Suprapubic skin (tissue), 4 donors: Measurements from ENCODE around the gene TMEM91. TPM values are rescaled to one million over a fixed set of nuclear protein-coding genes. Genes with fewer than 3 reads are reported as not detected.
A peak's percentile ranks its signal among the peaks of the same experiment; 100 is the strongest.

Experiments
- DNase-seq, 2 donors: peaks; one replicate each; pipeline ENCODE4 v3.0.0-alpha.2; 2019; ENCODE audit warnings: low spot score in 2 of 2
- H3K27ac ChIP-seq: fragments of 200-600 bp; sonication (generic); one replicate; pipeline ENCODE4 v1.5.1; 2019
- H3K27me3 ChIP-seq: fragments of 200-600 bp; sonication (generic); one replicate; pipeline ENCODE4 v1.5.1; 2019
- H3K36me3 ChIP-seq: fragments of 200-600 bp; sonication (generic); one replicate; pipeline ENCODE4 v1.5.1; 2019
- H3K4me1 ChIP-seq: fragments of 200-600 bp; sonication (generic); one replicate; pipeline ENCODE4 v1.5.1; 2019
- H3K4me3 ChIP-seq: fragments of 200-600 bp; sonication (generic); one replicate; pipeline ENCODE4 v1.5.1; 2019; ENCODE audit warnings: mild to moderate bottlenecking
- H3K9me3 ChIP-seq: fragments of 200-600 bp; sonication (generic); one replicate; pipeline ENCODE4 v1.5.1; 2019
- CTCF ChIP-seq, 2 donors: fragments of 200-600 bp in 1 of 2; fragments of 450-650 bp in 1 of 2; sonication (generic) in 1 of 2; IDR thresholded peaks; one replicate each; pipeline ENCODE4 v1.5.1; 2016 to 2019; ENCODE audit warnings: antibody characterized with exemption in 2 of 2, mild to moderate bottlenecking in 1 of 2, moderate library complexity in 1 of 2
- EP300 ChIP-seq: sonication (generic); formaldehyde crosslinking; IDR thresholded peaks from one replicate; pipeline ENCODE4 v1.6.1; 2017; ENCODE audit warnings: antibody characterized with exemption
- POLR2A ChIP-seq, 2 donors: fragments of 450-650 bp; IDR thresholded peaks; one replicate each; pipeline ENCODE4 v1.6.1; 2017; ENCODE audit warnings: antibody characterized with exemption in 2 of 2, mild to moderate bottlenecking in 2 of 2, moderate library complexity in 2 of 2
- POLR2AphosphoS5 ChIP-seq, 3 donors: sonication (generic); formaldehyde crosslinking; IDR thresholded peaks; one replicate each; pipeline ENCODE4 v1.6.1; 2017; ENCODE audit warnings: antibody characterized with exemption in 3 of 3
- WGBS: methylation state at CpG from one replicate; pipeline ENCODE4 v1.1.5; 2018; 5-methylcytosine and 5-hydroxymethylcytosine counted together
- total RNA-seq, 4 donors: library from RNA; depleted of rRNA; stranded (reverse); fragments of >200 nt; gene quantifications; one replicate each; pipeline ENCODE4 v1.1.0, GENCODE V29; 2016

The TMEM91 gene
- total RNA-seq, 4 donors from 2014 or later, result 29.6 to 109 (median 88.1) TPM

GRCh38 chr19:41386442-41386841, 10.1 kb downstream of the TMEM91 start:
- Histone ChIP-seq H3K27me3 (no peaks in the 10 kb centered on the region), H3K4me1 (peaks cover 15% of the 10 kb centered on the region), H3K9me3 (no peaks in the 10 kb centered on the region), H3K27ac (peak overlapping the region; percentile 16), H3K36me3 (peaks cover 60% of the 10 kb centered on the region), H3K4me3 (no peak overlapping the region)
- 14% methylated on average over 3 of the region's 13 CpGs for WGBS
- no peak for DNase-seq
- TF ChIP-seq EP300 (no peak), POLR2A (IDR thresholded peaks at IDR 0.05) (no peak), CTCF (IDR thresholded peaks at IDR 0.05) (no peak), POLR2AphosphoS5 (IDR thresholded peaks at IDR 0.05) (no peak)

- 85% methylated on average over 11 of the region's 11 CpGs for WGBS
- Histone ChIP-seq H3K27me3 (no peaks in the 10 kb centered on the region), H3K36me3 (peaks cover 47% of the 10 kb centered on the region), H3K4me1 (peaks cover 15% of the 10 kb centered on the region), H3K27ac (no peak overlapping the region), H3K4me3 (no peak overlapping the region), H3K9me3 (no peaks in the 10 kb centered on the region)
- TF ChIP-seq CTCF (IDR thresholded peaks at IDR 0.05), result no peak
- TF ChIP-seq EP300, result no peak
- TF ChIP-seq POLR2AphosphoS5 (IDR thresholded peaks at IDR 0.05), result no peak
- no peak for TF ChIP-seq POLR2A (IDR thresholded peaks at IDR 0.05)
- no peak for DNase-seq
Measured at GRCh38 chr19:41391618-41392017, 15.3 kb downstream of the TMEM91 start.

DNA sequence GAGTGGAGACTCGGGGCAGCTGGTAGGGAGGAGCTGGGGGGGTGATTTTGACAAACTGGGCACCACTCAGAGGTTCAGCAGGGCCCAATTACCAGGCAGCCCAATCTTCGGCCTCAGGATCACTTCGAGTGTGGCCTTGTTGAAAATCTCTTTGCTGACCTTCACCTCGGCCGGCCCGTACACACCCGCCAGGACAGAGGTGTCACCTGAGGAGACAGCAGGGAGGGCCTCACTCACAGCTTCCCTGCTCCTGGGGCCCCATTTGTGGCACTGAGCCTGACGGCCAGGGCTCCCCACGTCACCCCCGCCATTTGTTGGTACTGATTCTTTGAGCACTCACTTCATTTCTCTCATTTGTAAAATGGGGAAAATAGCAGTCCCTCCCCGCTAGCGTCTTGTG, 16.4 kb downstream of the TMEM91 start:
- Histone ChIP-seq H3K9me3 (no peaks in the 10 kb centered on the region), H3K36me3 (peaks cover 44% of the 10 kb centered on the region), H3K4me1 (peaks cover 13% of the 10 kb centered on the region), H3K27me3 (no peaks in the 10 kb centered on the region), H3K4me3 (no peak overlapping the region), H3K27ac (no peak overlapping the region)
- WGBS, result 81% methylated on average over 11 of the region's 12 CpGs
- no peak for DNase-seq
- no peak for TF ChIP-seq POLR2AphosphoS5 (IDR thresholded peaks at IDR 0.05)

DNA sequence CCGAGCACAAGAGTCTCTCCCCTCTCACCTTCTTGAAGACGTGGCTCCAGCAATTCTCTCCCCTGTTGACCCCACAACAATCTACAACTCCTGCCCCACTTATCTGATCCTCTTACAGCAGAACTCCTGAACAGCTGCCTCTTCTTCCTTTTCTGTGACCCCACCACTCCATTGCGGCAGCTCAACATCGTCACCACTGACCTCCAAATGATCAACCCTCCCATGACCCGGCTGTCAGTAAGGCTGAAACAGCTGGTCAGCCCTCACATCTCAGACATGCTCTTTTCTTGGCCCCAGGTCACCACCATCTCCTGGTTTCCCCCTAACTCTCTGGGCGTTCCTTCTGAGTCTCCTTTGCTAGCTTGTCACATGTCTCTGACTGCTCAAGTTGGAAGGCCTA, 19.0 kb downstream of the TMEM91 start:
- Histone ChIP-seq H3K27ac (no peak overlapping the region), H3K9me3 (no peaks in the 10 kb centered on the region), H3K4me3 (no peak overlapping the region), H3K27me3 (no peaks in the 10 kb centered on the region), H3K4me1 (peaks cover 30% of the 10 kb centered on the region), H3K36me3 (peaks cover 18% of the 10 kb centered on the region)
- DNase-seq, result no peak
- 68% methylated on average over 6 of the region's 6 CpGs for WGBS
- TF ChIP-seq POLR2A (IDR thresholded peaks at IDR 0.05) (no peak), EP300 (no peak), CTCF (IDR thresholded peaks at IDR 0.05) (no peak), POLR2AphosphoS5 (IDR thresholded peaks at IDR 0.05) (no peak)

DNA sequence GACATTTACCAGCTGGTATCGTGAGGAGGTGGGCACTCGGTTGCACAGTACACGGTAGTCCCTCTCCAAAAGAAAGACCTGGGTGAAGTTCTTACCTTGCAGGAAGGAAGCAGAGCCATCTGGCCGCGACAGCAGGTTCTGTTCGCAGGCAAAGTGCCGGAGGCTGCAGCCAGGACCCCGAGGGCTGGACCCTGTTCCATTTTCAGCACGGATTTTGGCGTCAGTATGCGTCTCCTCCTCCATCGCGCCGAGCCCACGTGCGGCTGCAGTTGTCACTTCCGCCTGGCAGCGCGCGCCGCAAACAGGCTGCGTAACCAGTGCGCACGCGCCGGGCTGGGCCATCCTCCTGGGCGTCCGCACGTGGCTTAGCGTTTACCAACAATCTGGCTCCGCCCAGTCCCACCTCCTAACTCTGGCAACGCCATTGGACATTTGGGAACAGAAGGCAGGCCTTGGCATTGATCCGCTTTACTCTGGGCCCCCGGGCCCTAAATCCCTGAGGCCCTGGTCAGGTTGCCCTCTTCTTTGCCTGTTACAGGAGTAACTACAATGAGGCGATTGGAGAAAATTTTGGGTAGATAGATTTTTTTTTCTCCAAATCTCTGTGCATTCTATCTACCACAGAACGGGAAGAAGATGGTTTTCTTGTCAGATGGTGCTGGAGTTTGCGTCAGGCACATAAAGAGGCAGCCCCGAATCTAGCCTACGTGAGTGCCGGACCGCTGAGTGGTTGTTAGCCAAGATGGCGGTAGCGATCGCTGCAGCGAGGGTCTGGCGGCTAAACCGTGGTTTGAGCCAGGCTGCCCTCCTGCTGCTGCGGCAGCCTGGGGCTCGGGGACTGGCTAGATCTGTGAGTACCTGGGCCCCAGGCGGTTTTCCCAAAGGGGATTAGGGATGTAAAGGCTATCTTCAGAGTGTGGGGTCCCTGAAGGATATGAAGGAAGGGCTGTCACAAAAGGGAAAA, 21.0 kb downstream of the TMEM91 start, which contains the start of the genes BCKDHA and EXOSC5:
Gene BCKDHA (plus strand): TSS at position 733 of the 964 bp plus-strand sequence. CDS start 10 bp downstream, at position 743.
Gene EXOSC5 (minus strand): TSS at position 274 of the 964 bp plus-strand sequence. CDS start 31 bp downstream, at position 243.
- no peaks in the 10 kb centered on the region for H3K9me3 ChIP-seq
- peak; percentile 99 for DNase-seq
- no peaks in the 10 kb centered on the region for H3K36me3 ChIP-seq
- peaks cover 30% of the 10 kb centered on the region for H3K4me1 ChIP-seq
- H3K27ac ChIP-seq, result peak within 1 kb of the TSS; percentile 93
- 0% methylated on average over 32 of the region's 50 CpGs for WGBS
- peak within 1 kb of the TSS; percentile 96 for H3K4me3 ChIP-seq
- TF ChIP-seq POLR2A (IDR thresholded peaks at IDR 0.05), result no peak
- peak; percentile 12 to 90 (median 76) for TF ChIP-seq POLR2AphosphoS5 (IDR thresholded peaks at IDR 0.05)
- TF ChIP-seq EP300, result no peak
- H3K27me3 ChIP-seq, result no peaks in the 10 kb centered on the region

DNA sequence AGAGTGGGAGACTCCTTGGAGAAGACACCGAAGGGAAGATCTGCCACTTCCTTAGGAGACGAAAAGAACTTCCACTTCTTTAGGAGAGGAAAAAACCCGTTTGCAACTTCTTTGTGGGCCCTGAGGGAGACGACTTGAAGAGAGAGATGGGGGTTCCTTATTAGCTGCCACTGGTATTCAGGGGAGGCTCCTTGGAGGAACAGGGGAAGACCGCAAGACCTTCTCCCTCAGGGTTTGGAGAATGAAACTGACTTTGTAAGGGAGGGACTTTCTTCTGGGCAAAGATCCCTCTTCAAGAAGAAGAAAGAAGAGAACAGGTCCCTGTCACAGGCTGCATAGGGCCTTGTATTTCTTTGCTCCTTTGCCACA, 21.7 kb downstream of the TMEM91 start:
- peak overlapping the region; percentile 96 for H3K4me3 ChIP-seq
- TF ChIP-seq EP300 (no peak), POLR2A (IDR thresholded peaks at IDR 0.05) (no peak), POLR2AphosphoS5 (IDR thresholded peaks at IDR 0.05) (no peak), CTCF (IDR thresholded peaks at IDR 0.05) (no peak)
- DNase-seq, result no peak
- peak overlapping the region; percentile 93 for H3K27ac ChIP-seq
- H3K9me3 ChIP-seq, result no peaks in the 10 kb centered on the region
- peaks cover 2% of the 10 kb centered on the region for H3K36me3 ChIP-seq
- H3K4me1 ChIP-seq, result peaks cover 33% of the 10 kb centered on the region
- no peaks in the 10 kb centered on the region for H3K27me3 ChIP-seq
- WGBS, result 0% methylated on average over 5 of the region's 5 CpGs
